ENCODE results near the gene KLF9.

The KLF9 gene

DNA sequence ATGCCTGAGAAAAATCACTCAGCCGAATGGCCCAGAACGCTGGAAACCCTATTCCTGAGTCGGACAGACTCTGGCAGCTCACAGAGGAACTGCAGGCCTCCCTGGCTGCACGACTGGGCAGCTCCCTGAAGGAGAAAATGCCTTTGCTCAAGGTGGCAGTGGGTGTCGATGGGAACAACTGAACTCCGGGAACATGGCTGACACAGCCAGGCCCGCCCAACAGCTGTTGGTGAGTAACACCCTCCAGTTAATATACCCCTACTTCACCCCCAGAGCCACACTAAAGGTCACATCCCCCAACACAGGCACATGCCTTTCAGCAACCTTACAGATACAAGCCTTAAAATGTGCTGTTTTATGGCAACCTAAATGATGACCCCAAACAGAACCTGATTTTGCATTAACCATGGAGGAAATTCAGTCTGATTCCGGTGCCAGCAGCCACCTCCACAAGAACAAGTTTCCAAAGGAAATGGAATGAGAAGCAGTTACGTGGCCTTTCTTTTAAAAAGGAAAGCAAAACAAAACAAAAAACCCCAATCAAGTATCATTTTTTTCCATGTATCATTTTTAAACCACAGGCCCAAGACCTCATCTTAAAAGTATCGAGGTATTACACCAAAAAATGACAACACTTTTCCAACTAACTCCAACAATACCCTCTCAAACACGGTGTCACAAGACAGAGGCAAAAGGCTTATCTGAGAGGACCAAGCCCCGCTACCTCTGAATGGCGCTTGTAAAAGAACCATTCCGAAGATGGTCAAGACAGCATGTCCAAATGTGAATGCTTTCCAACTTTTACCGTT lies 3.1 kb downstream of the KLF9 start:
- Histone ChIP-seq H3K4me3 (ENCODE audit: low read depth in 1 of 2, low read length in 2 of 2) (peak overlapping the region; percentile 84 to 90), H3K9me3 (ENCODE audit: control insufficient read depth in 1 of 2, low read length in 2 of 2) (no peaks in the 10 kb centered on the region), H3K27ac (ENCODE audit: low read length) (peak overlapping the region; percentile 97), H3K36me3 (ENCODE audit: control insufficient read depth in 1 of 2, insufficient read depth in 2 of 2, low read length in 2 of 2) (peaks cover 0 to 51% of the 10 kb centered on the region in 2 donors), H3K4me1 (ENCODE audit: control insufficient read depth in 1 of 2, insufficient read depth in 2 of 2, low read length in 2 of 2) (peaks cover 4 to 35% of the 10 kb centered on the region in 2 donors), H3K27me3 (ENCODE audit: low read depth, low read length) (no peaks in the 10 kb centered on the region)

DNA sequence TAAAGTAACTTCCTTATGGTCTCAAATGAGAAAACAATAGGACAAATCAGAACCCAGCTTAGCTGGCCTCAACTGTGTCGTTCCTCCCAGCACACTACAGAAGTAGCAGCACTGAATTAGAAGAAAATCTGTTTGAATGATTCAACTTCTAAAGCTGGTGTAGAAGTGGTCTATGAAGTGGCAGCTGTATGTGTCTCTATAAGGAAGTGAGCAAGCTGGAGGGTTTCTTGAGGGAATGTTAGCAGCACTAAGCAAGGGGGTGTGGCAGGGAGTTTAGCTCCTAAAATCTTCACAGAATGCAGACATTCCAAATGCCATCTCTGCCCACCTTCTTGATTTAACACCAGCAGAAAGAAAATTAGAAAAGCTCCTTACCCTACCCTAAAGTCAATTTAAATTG lies 4.1 kb downstream of the KLF9 start:
- H3K4me3 ChIP-seq (ENCODE audit: low read depth in 1 of 2, low read length in 2 of 2), result peak overlapping the region; percentile 84 to 90
- H3K27ac ChIP-seq (ENCODE audit: low read length), result peak overlapping the region; percentile 97
- peaks cover 14 to 40% of the 10 kb centered on the region in 2 donors for H3K4me1 ChIP-seq (ENCODE audit: control insufficient read depth in 1 of 2, insufficient read depth in 2 of 2, low read length in 2 of 2)
- H3K36me3 ChIP-seq (ENCODE audit: control insufficient read depth in 1 of 2, insufficient read depth in 2 of 2, low read length in 2 of 2), result peaks cover 0 to 51% of the 10 kb centered on the region in 2 donors
- no peaks in the 10 kb centered on the region for H3K9me3 ChIP-seq (ENCODE audit: control insufficient read depth in 1 of 2, low read length in 2 of 2)
- no peaks in the 10 kb centered on the region for H3K27me3 ChIP-seq (ENCODE audit: low read depth, low read length)

DNA sequence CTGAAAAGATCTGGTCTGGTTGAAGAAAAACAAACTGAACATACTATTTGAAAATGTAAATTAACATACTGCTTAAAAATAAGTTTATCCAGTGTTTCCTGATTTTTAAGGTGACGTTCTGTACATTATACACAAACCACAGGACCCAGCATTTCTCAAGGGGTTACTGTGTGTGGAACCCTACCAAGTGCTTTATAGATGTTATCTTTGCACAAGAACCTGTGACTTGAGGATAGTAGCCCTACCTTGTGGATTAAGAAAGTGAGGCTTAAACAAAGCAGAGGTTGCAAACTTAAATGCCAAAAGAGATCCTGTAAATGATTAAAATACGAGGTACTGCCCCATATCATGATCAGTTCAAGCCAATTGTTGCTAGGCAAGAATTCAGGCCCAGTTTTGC lies 4.7 kb downstream of the KLF9 start:
- H3K9me3 ChIP-seq (ENCODE audit: control insufficient read depth in 1 of 2, low read length in 2 of 2), result no peaks in the 10 kb centered on the region
- peak overlapping the region; percentile 84 to 90 for H3K4me3 ChIP-seq (ENCODE audit: low read depth in 1 of 2, low read length in 2 of 2)
- peaks cover 0 to 51% of the 10 kb centered on the region in 2 donors for H3K36me3 ChIP-seq (ENCODE audit: control insufficient read depth in 1 of 2, insufficient read depth in 2 of 2, low read length in 2 of 2)
- H3K27ac ChIP-seq (ENCODE audit: low read length), result peak overlapping the region; percentile 97
- H3K27me3 ChIP-seq (ENCODE audit: low read depth, low read length), result no peaks in the 10 kb centered on the region
- peaks cover 19 to 41% of the 10 kb centered on the region in 2 donors for H3K4me1 ChIP-seq (ENCODE audit: control insufficient read depth in 1 of 2, insufficient read depth in 2 of 2, low read length in 2 of 2)

DNA sequence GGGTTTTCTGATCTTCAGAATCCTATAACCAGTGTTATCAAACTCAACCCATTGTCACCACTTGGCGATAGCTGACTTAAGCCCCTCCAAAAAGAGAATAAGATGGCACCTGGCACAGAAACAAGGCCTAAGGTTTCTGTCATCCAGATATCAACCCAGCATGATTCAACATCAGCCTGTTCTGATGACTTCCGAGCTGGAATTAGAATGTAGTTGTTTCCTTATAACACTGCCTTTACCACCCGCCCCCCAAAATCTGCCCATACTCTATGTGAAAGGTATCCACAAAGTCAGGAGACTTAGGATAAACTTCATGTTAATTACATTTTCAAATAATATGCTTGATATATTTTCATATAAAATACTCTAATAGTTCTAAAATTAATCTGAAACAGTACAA lies 5.2 kb downstream of the KLF9 start:
- H3K9me3 ChIP-seq (ENCODE audit: control insufficient read depth in 1 of 2, low read length in 2 of 2), result no peaks in the 10 kb centered on the region
- H3K27ac ChIP-seq (ENCODE audit: low read length), result peak overlapping the region; percentile 97
- H3K27me3 ChIP-seq (ENCODE audit: low read depth, low read length), result no peaks in the 10 kb centered on the region
- H3K4me1 ChIP-seq (ENCODE audit: control insufficient read depth in 1 of 2, insufficient read depth in 2 of 2, low read length in 2 of 2), result peaks cover 20 to 43% of the 10 kb centered on the region in 2 donors
- H3K4me3 ChIP-seq (ENCODE audit: low read depth in 1 of 2, low read length in 2 of 2), result peak overlapping the region; percentile 84 to 90
- peaks cover 0 to 51% of the 10 kb centered on the region in 2 donors for H3K36me3 ChIP-seq (ENCODE audit: control insufficient read depth in 1 of 2, insufficient read depth in 2 of 2, low read length in 2 of 2)

DNA sequence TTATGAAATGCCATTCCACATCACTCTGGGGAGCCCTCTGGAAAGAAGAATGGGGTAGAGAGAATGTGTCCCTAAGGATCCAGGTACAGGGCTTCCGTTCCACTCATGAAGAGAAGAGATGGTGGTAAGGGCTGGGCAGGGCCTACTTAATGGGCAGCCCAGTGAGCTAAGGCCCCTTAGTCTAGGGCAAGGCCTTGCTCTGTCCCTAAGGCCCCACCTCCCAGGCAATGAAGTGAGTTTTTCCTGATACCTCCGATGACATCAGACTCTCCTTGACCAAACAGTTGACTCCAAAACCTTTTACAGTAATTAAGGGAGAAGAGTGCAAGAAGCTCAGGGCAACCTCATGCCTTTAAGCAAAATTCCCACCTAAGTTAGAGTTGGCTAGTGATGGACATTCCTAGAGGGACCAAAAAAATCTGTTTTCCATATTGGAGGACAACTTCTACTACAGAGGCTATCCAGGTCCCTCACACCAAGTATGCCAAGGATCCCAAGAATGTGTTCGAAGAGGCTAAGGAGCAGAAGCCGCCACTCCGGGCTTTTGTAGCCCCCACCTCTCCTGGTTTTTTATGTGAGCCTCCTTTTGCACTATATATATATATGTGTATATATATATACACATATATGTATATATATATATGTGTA lies 5.9 kb downstream of the KLF9 start:
- H3K4me1 ChIP-seq (ENCODE audit: control insufficient read depth in 1 of 2, insufficient read depth in 2 of 2, low read length in 2 of 2), result peaks cover 27 to 51% of the 10 kb centered on the region in 2 donors
- H3K27ac ChIP-seq (ENCODE audit: low read length), result peak overlapping the region; percentile 89
- H3K27me3 ChIP-seq (ENCODE audit: low read depth, low read length), result no peaks in the 10 kb centered on the region
- peak overlapping the region; percentile 25 to 43 for H3K4me3 ChIP-seq (ENCODE audit: low read depth in 1 of 2, low read length in 2 of 2)
- peaks cover 0 to 45% of the 10 kb centered on the region in 2 donors for H3K36me3 ChIP-seq (ENCODE audit: control insufficient read depth in 1 of 2, insufficient read depth in 2 of 2, low read length in 2 of 2)
- H3K9me3 ChIP-seq (ENCODE audit: control insufficient read depth in 1 of 2, low read length in 2 of 2), result no peaks in the 10 kb centered on the region

DNA sequence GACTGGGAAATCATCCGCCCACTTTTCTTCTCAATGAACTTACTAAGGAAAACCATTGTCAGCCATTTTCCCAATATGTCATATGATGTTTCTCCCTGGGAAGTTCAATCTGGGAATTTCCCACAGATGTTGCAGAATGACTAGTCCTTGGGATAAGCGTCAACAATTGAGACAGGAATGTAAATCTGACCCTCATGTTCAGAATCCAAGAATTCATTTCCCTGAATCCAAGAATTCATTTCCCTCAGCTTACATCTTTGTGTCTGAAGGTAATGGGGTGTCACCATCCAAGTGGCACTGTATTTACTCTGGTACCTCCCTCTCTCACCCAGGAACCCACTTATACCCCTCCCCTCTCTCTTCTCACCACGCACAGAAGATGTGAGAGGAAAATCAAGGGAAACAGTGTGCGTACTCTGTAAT lies 7.4 kb downstream of the KLF9 start:
- Histone ChIP-seq H3K9me3 (ENCODE audit: control insufficient read depth in 1 of 2, low read length in 2 of 2) (no peaks in the 10 kb centered on the region), H3K36me3 (ENCODE audit: control insufficient read depth in 1 of 2, insufficient read depth in 2 of 2, low read length in 2 of 2) (peaks cover 0 to 32% of the 10 kb centered on the region in 2 donors), H3K27me3 (ENCODE audit: low read depth, low read length) (no peaks in the 10 kb centered on the region), H3K4me1 (ENCODE audit: control insufficient read depth in 1 of 2, insufficient read depth in 2 of 2, low read length in 2 of 2) (peaks cover 30 to 65% of the 10 kb centered on the region in 2 donors), H3K4me3 (ENCODE audit: low read depth in 1 of 2, low read length in 2 of 2) (peak overlapping the region; percentile 18 to 25), H3K27ac (ENCODE audit: low read length) (peak overlapping the region; percentile 89)

DNA sequence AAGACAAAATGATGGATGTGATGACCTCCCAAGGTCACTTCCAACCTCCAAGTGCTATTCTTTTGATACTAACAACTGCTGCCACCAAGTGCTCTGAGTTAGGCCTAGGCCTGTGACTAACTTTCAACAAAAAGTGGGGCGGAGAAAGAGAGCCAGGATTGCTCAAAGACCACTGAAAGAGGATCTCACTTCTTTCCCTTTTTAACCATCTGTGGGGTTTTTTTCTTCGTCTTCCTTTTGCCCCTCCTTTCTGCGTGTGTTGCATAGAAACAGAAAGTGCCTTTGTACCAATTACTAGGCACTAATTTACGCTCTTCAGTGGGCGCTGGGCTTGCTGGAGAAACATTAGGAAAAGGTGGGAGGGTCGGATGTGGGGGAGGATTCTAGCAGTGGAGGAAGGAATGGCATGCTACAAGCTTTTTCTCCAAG lies 8.0 kb downstream of the KLF9 start:
- peaks cover 30 to 67% of the 10 kb centered on the region in 2 donors for H3K4me1 ChIP-seq (ENCODE audit: control insufficient read depth in 1 of 2, insufficient read depth in 2 of 2, low read length in 2 of 2)
- peaks cover 0 to 27% of the 10 kb centered on the region in 2 donors for H3K36me3 ChIP-seq (ENCODE audit: control insufficient read depth in 1 of 2, insufficient read depth in 2 of 2, low read length in 2 of 2)
- H3K9me3 ChIP-seq (ENCODE audit: control insufficient read depth in 1 of 2, low read length in 2 of 2), result no peaks in the 10 kb centered on the region
- no peaks in the 10 kb centered on the region for H3K27me3 ChIP-seq (ENCODE audit: low read depth, low read length)
- peak overlapping the region; percentile 89 for H3K27ac ChIP-seq (ENCODE audit: low read length)
- peak overlapping the region in 1 of 2 donors; percentile 18 for H3K4me3 ChIP-seq (ENCODE audit: low read depth in 1 of 2, low read length in 2 of 2)

DNA sequence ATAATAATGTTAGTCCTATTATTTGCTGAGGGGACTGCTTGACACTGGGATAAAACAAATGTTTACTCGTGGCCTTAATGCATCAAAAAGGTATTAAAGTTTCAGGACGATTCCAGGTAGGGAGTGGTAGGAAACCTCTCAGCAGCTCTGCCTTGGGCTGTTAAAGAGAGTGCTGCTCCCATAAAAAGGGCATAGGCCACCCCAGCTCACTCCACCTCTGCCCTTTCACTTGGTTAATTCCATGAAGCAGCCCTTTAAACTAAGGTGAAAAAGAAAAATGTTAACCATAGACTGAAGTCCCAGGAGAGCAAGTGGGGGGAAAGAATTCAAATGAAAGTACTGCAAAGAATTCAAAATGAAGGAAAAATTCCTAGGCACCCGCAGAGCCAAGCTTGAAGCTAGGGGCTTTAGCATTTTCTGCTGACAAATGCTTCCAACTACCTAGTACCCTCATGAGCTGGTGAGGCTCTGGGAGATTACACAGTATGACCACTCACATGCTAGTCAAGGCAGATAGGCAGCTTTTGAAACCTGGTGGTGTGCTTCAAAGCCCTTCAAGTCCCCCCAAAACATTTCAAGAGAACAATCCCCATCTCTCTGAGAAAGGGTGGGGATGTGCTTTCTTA lies 8.5 kb downstream of the KLF9 start:
- Histone ChIP-seq H3K9me3 (ENCODE audit: control insufficient read depth in 1 of 2, low read length in 2 of 2) (no peaks in the 10 kb centered on the region), H3K36me3 (ENCODE audit: control insufficient read depth in 1 of 2, insufficient read depth in 2 of 2, low read length in 2 of 2) (peaks cover 0 to 23% of the 10 kb centered on the region in 2 donors), H3K4me3 (ENCODE audit: low read depth in 1 of 2, low read length in 2 of 2) (peak overlapping the region in 1 of 2 donors; percentile 18), H3K27ac (ENCODE audit: low read length) (peak overlapping the region; percentile 89), H3K4me1 (ENCODE audit: control insufficient read depth in 1 of 2, insufficient read depth in 2 of 2, low read length in 2 of 2) (peaks cover 30 to 70% of the 10 kb centered on the region in 2 donors), H3K27me3 (ENCODE audit: low read depth, low read length) (no peaks in the 10 kb centered on the region)

DNA sequence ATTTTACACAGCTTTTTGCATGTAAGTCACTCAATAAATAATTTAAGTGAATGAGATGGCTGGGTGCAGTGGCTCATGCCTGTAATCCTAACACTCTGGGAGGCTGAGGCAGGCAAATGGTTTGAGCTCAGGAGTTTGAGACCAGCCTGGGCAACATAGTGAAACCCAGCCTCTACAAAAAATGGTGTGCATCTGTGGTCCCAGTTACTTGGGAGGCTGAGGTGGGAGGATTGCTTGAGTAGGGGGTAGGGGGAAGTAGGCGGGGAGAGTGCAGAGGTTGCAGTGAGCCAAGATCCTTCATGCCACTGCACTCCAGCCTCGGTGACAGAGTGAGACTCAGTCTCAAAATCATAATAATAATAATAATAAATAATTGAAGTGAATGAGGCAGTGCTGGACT lies 10.2 kb downstream of the KLF9 start:
- H3K36me3 ChIP-seq (ENCODE audit: control insufficient read depth in 1 of 2, insufficient read depth in 2 of 2, low read length in 2 of 2), result peaks cover 0 to 10% of the 10 kb centered on the region in 2 donors
- H3K27ac ChIP-seq (ENCODE audit: low read length), result peak overlapping the region; percentile 72
- no peak overlapping the region for H3K4me3 ChIP-seq (ENCODE audit: low read depth in 1 of 2, low read length in 2 of 2)
- H3K9me3 ChIP-seq (ENCODE audit: control insufficient read depth in 1 of 2, low read length in 2 of 2), result no peaks in the 10 kb centered on the region
- no peaks in the 10 kb centered on the region for H3K27me3 ChIP-seq (ENCODE audit: low read depth, low read length)
- H3K4me1 ChIP-seq (ENCODE audit: control insufficient read depth in 1 of 2, insufficient read depth in 2 of 2, low read length in 2 of 2), result peaks cover 30 to 87% of the 10 kb centered on the region in 2 donors

DNA sequence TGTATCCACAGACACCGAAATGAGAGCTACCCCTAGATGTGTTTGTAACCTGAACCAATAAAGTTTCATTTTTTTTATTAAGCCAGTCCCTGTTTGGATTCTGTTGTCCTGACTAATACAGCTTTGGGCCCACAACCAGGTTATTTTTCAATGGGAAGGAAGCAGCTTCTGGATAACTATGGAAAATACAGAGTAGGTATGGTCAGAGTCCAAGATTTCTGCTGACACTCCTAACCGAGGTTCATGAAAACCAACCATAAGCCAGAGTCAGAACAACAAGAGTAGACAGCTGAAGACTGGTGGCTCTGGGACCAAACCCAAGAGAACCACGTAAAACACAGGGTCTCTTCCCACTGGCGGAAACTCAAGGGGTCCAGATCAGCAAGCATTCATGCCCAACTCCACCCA lies 10.8 kb downstream of the KLF9 start:
- H3K4me3 ChIP-seq (ENCODE audit: low read depth in 1 of 2, low read length in 2 of 2), result no peak overlapping the region
- no peaks in the 10 kb centered on the region for H3K9me3 ChIP-seq (ENCODE audit: control insufficient read depth in 1 of 2, low read length in 2 of 2)
- H3K27ac ChIP-seq (ENCODE audit: low read length), result peak overlapping the region; percentile 72
- H3K4me1 ChIP-seq (ENCODE audit: control insufficient read depth in 1 of 2, insufficient read depth in 2 of 2, low read length in 2 of 2), result peaks cover 30 to 92% of the 10 kb centered on the region in 2 donors
- peaks cover 0 to 10% of the 10 kb centered on the region in 2 donors for H3K36me3 ChIP-seq (ENCODE audit: control insufficient read depth in 1 of 2, insufficient read depth in 2 of 2, low read length in 2 of 2)
- H3K27me3 ChIP-seq (ENCODE audit: low read depth, low read length), result no peaks in the 10 kb centered on the region

DNA sequence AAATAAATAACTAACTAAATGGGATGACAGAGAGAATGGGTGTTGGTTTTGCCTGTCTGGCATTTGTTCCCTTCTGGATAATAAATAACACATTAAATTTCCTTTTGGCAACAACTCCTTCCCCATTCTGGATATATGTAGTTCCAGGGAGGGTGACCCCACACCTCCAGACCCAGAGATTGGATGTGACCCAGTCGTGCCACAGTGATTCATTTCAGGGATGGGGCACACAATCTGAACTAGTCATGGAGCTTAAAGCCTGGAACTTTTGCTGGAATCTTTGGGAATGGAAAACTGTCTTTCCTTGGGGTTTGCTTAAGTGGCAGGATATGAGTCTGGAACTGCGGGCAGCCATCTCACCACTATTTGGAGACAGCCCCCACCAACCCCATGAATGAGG lies 11.3 kb downstream of the KLF9 start:
- Histone ChIP-seq H3K9me3 (ENCODE audit: control insufficient read depth in 1 of 2, low read length in 2 of 2) (no peaks in the 10 kb centered on the region), H3K27ac (ENCODE audit: low read length) (peak overlapping the region; percentile 72), H3K27me3 (ENCODE audit: low read depth, low read length) (no peaks in the 10 kb centered on the region), H3K4me1 (ENCODE audit: control insufficient read depth in 1 of 2, insufficient read depth in 2 of 2, low read length in 2 of 2) (peaks cover 30 to 92% of the 10 kb centered on the region in 2 donors), H3K4me3 (ENCODE audit: low read depth in 1 of 2, low read length in 2 of 2) (no peak overlapping the region), H3K36me3 (ENCODE audit: control insufficient read depth in 1 of 2, insufficient read depth in 2 of 2, low read length in 2 of 2) (peaks cover 0 to 7% of the 10 kb centered on the region in 2 donors)

Measured in muscle layer of duodenum (tissue), 2 donors.